GM13977 (cell line): ENCODE results near the gene C1orf87.

Experiments
- DNase-seq: peaks from one replicate; pipeline ENCODE4 v3.0.0; 2012; ENCODE audit warnings: low spot score
- CTCF ChIP-seq: IDR thresholded peaks from 2 replicates; pipeline ENCODE4 v1.5.1; 2012; ENCODE audit warnings: mild to moderate bottlenecking, control low read depth; ENCODE audit not compliant: insufficient read depth; ENCODE audit errors: extremely low read depth, missing control alignments
- in situ Hi-C: fragments of 300-500 bp; cut with MboI; formaldehyde crosslinking; loops from one replicate; pipeline ENCODE4 v1.12.0; 2022; ENCODE audit warnings: low sequenced_read_pairs, low pct_unique_long_range_greater_than_20kb, mixed read lengths, inconsistent platforms; ENCODE audit not compliant: unreplicated experiment

Gene C1orf87

GRCh38 chr1:60035921-60036320 lies 37.6 kb downstream of the C1orf87 start:
- TF ChIP-seq CTCF: no peak
- DNase-seq: no peak
- in situ Hi-C loops: no loop called here

GRCh38 chr1:60034999-60035398 lies 38.6 kb downstream of the C1orf87 start:
- no peak for TF ChIP-seq CTCF
- in situ Hi-C loops: no loop called here
- no peak for DNase-seq

GRCh38 chr1:60033066-60033465 lies 40.5 kb downstream of the C1orf87 start:
- no peak for DNase-seq
- in situ Hi-C loops: no loop called here
- no peak for TF ChIP-seq CTCF

GRCh38 chr1:60031146-60031545 lies 42.4 kb downstream of the C1orf87 start:
- in situ Hi-C loops: no loop called here
- no peak for TF ChIP-seq CTCF
- DNase-seq: no peak

GRCh38 chr1:60025552-60025951 lies 48.0 kb downstream of the C1orf87 start:
- in situ Hi-C loops: no loop called here

GRCh38 chr1:60017508-60018205 lies 55.9 kb downstream of the C1orf87 start:
- TF ChIP-seq CTCF: no peak
- DNase-seq: no peak
- in situ Hi-C loops: no loop called here

More at GRCh38 chr1:60025552-60025951, 48.0 kb downstream of the C1orf87 start:
- TF ChIP-seq CTCF: no peak
- no peak for DNase-seq
